OCI-LY7 (cell line): ENCODE results near the gene FARP2. TPM values are rescaled to one million over a fixed set of nuclear protein-coding genes. Genes with fewer than 3 reads are reported as not detected.
A peak's percentile ranks its signal among the peaks of the same experiment; 100 is the strongest.

ENCODE experiments used
- BruUV-seq: library from RNA; stranded (reverse); fragments of 400-500 nt; replicated peaks from 2 replicates; lab custom pipeline; 2021; lab: Mats Ljungman, UMichigan
- CTCF ChIA-PET: fragments of 300-600 bp; sonication (Branson Sonifier 250); formaldehyde crosslinking; loops from one replicate; lab custom pipeline; 2022; ENCODE audit warnings: antibody characterized with exemption; ENCODE audit not compliant: unreplicated experiment; lab: Charles Lee
- POLR2A ChIA-PET: fragments of 300-600 bp; sonication (Branson Sonifier 250); formaldehyde crosslinking; loops from one replicate; lab custom pipeline; 2022; ENCODE audit warnings: antibody characterized with exemption; lab: Charles Lee
- DNase-seq: peaks from one replicate; pipeline ENCODE4 v3.0.0-alpha.2; 2015; ENCODE audit warnings: low spot score
- H2AFZ ChIP-seq: fragments of 200-600 bp; sonication (generic), shearing (Covaris generic); 2 replicates; pipeline ENCODE4 v1.6.1; 2014; ENCODE audit warnings: mild to moderate bottlenecking, antibody characterized with exemption, low read length, moderate library complexity
- H3K27ac ChIP-seq: fragments of 200-600 bp; sonication (generic); 2 replicates; pipeline ENCODE4 v1.5.1; 2014; ENCODE audit warnings: mixed run types, low read depth, mild to moderate bottlenecking, moderate library complexity, low read length, inconsistent platforms; ENCODE audit not compliant: poor library complexity, severe bottlenecking
- H3K36me3 ChIP-seq: fragments of 200-600 bp; sonication (generic); 2 replicates; pipeline ENCODE4 v1.6.1; 2014; ENCODE audit warnings: mild to moderate bottlenecking, antibody characterized with exemption, low read length, moderate library complexity, mixed read lengths; ENCODE audit not compliant: insufficient read depth
- H3K4me1 ChIP-seq: fragments of 200-600 bp; sonication (generic); 2 replicates; pipeline ENCODE4 v1.5.1; 2014; ENCODE audit warnings: mild to moderate bottlenecking, low read length; ENCODE audit not compliant: insufficient read depth, poor library complexity, severe bottlenecking
- H3K4me2 ChIP-seq: fragments of 200-600 bp; sonication (generic); 2 replicates; pipeline ENCODE4 v1.6.1; 2014; ENCODE audit warnings: mild to moderate bottlenecking, low read length
- H3K4me3 ChIP-seq: fragments of 200-600 bp; sonication (generic); 2 replicates; pipeline ENCODE4 v1.5.1; 2014; ENCODE audit warnings: mild to moderate bottlenecking, low read depth, low read length; ENCODE audit not compliant: poor library complexity, severe bottlenecking
- H3K79me2 ChIP-seq: fragments of 200-600 bp; sonication (generic); 2 replicates; pipeline ENCODE4 v1.6.1; 2016; ENCODE audit warnings: low read depth, mild to moderate bottlenecking, low read length, moderate library complexity, mixed read lengths; ENCODE audit not compliant: insufficient read depth
- H3K9me2 ChIP-seq: fragments of 200-600 bp; sonication (generic); 2 replicates; pipeline ENCODE4 v1.6.1; 2016; ENCODE audit warnings: mild to moderate bottlenecking, low read length, mixed read lengths; ENCODE audit not compliant: insufficient read depth
- H3K9me3 ChIP-seq: fragments of 200-600 bp; sonication (generic); 2 replicates; pipeline ENCODE4 v1.6.1; 2014; ENCODE audit warnings: mild to moderate bottlenecking, mixed run types, low read length, mixed read lengths
- H4K20me1 ChIP-seq: fragments of 200-600 bp; sonication (generic); 2 replicates; pipeline ENCODE4 v1.6.1; 2014; ENCODE audit warnings: mild to moderate bottlenecking, antibody characterized with exemption, low read length, moderate library complexity, mixed read lengths; ENCODE audit not compliant: insufficient read depth
- CTCF ChIP-seq: fragments of 200-600 bp; sonication (generic); conservative IDR thresholded peaks from 2 replicates; pipeline ENCODE4 v1.5.1; 2014; ENCODE audit warnings: mild to moderate bottlenecking, antibody characterized with exemption, low read length, moderate library complexity, mixed read lengths
- EZH2phosphoT487 ChIP-seq: fragments of 200-600 bp; sonication (generic); IDR thresholded peaks from 2 replicates; pipeline ENCODE4 v1.6.1; 2018; ENCODE audit warnings: low read depth, borderline replicate concordance, mild to moderate bottlenecking, mixed run types, antibody characterized with exemption, low read length, moderate library complexity, mixed read lengths
- intact Hi-C: fragments of 100-400 bp; cut with micrococcal nuclease; formaldehyde crosslinking; loops from one replicate; pipeline ENCODE4 v1.10.0; 2022; ENCODE audit not compliant: unreplicated experiment
- total RNA-seq, 2 experiments: library from RNA; depleted of rRNA in 1 of 2; stranded (reverse); fragments of >200 nt in 1 of 2; shearing (Covaris generic) in 1 of 2; gene quantifications; 2 replicates each; pipeline ENCODE4 v1.2.3, GENCODE V29; 2014 to 2022

The FARP2 gene
- total RNA-seq, 2 experiments from 2014 or later = 33.6 to 52.7 TPM

- H3K79me2 ChIP-seq = peaks cover 9% of the 10 kb centered on the region; the same call in 1 of the 2 replicates
- peaks cover 37% of the 10 kb centered on the region; the same call in 1 of the 2 replicates for H4K20me1 ChIP-seq
- BruUV-seq = no TSS peak
- intact Hi-C loops = no loop called here
- peaks cover 48% of the 10 kb centered on the region for H3K4me1 ChIP-seq
- no peak overlapping the region for H3K4me3 ChIP-seq
- CTCF ChIA-PET = no interaction called here
- TF ChIP-seq EZH2phosphoT487 = no peak
- TF ChIP-seq CTCF = no peak
- H3K4me2 ChIP-seq = no peak overlapping the region
- H3K9me2 ChIP-seq = no peaks in the 10 kb centered on the region
- H3K27ac ChIP-seq = peak overlapping the region; percentile 22
- H3K9me3 ChIP-seq = no peaks in the 10 kb centered on the region
- no peak for DNase-seq
- H3K36me3 ChIP-seq = peaks cover 85% of the 10 kb centered on the region
- POLR2A ChIA-PET = interaction anchor here (1.0 kb wide), 1 partner anchor 12 kb away, joined by 3 read pairs; no protein-coding TSS in a partner anchor
- H2AFZ ChIP-seq = no peak overlapping the region
These were observed 16.1 kb upstream of the FARP2 start for GRCh38 chr2:241339839-241340630.

- ChIA-PET POLR2A (interaction anchor here (0.9 to 1.0 kb wide), 2 partner anchors 13 to 92 kb away, joined by 3 read pairs; no protein-coding TSS in a partner anchor), CTCF (no interaction called here)
- TF ChIP-seq CTCF = no peak
- BruUV-seq = no TSS peak
- H2AFZ ChIP-seq = no peak overlapping the region
- peak; percentile 75 for DNase-seq
- no peaks in the 10 kb centered on the region for H3K9me2 ChIP-seq
- 0 out of 2 replicates have a peak overlapping the region, but pooled peaks have one; percentile 0 for H3K4me2 ChIP-seq
- peak overlapping the region; percentile 22 for H3K27ac ChIP-seq
- peaks cover 85% of the 10 kb centered on the region for H3K36me3 ChIP-seq
- peaks cover 9% of the 10 kb centered on the region; the same call in 1 of the 2 replicates for H3K79me2 ChIP-seq
- H3K4me3 ChIP-seq = no peak overlapping the region
- no peaks in the 10 kb centered on the region for H3K9me3 ChIP-seq
- intact Hi-C loops = no loop called here
- peaks cover 30% of the 10 kb centered on the region; the same call in 1 of the 2 replicates for H4K20me1 ChIP-seq
- peaks cover 41% of the 10 kb centered on the region for H3K4me1 ChIP-seq
These were observed 15.4 kb upstream of the FARP2 start for GRCh38 chr2:241340631-241341163.
